Panc1 (cell line): ENCODE data around the gene G6PC3. TPM values are rescaled to one million over a fixed set of nuclear protein-coding genes. Genes with fewer than 3 reads are reported as not detected.

Experiments used
- ATAC-seq: fragments of 200-7000 bp; cut with Tn5 transposase; 2 replicates; pipeline ENCODE4 v1.9.1; 2020; ENCODE audit warnings: mild to moderate bottlenecking, moderate library complexity
- BruUV-seq: library from RNA; stranded (reverse); fragments of 400-500 nt; replicated peaks from 2 replicates; lab custom pipeline; 2021; lab: Mats Ljungman, UMichigan
- CTCF ChIA-PET: fragments of 300-600 bp; sonication (Branson Sonifier 250); formaldehyde crosslinking; loops from one replicate; lab custom pipeline; 2022; ENCODE audit warnings: antibody characterized with exemption; lab: Charles Lee
- POLR2A ChIA-PET: fragments of 300-600 bp; sonication (Branson Sonifier 250); formaldehyde crosslinking; loops from one replicate; lab custom pipeline; 2022; ENCODE audit warnings: antibody characterized with exemption; lab: Charles Lee
- DNase-seq: peaks from one replicate; pipeline ENCODE4 v3.0.0-alpha.2; 2010; ENCODE audit warnings: low read depth, low spot score
- H3K27ac ChIP-seq: 2 replicates; pipeline ENCODE4 v1.5.1; 2011; ENCODE audit warnings: mild to moderate bottlenecking, low read length, inconsistent platforms
- H3K27me3 ChIP-seq: fragments of 200-500 bp; sonication (Bioruptor generic); 2 replicates; pipeline ENCODE4 v1.6.0; 2014; ENCODE audit warnings: low read length, inconsistent platforms; ENCODE audit not compliant: control insufficient read depth, insufficient read depth
- H3K36me3 ChIP-seq: fragments of 200-500 bp; sonication (Bioruptor generic); 2 replicates; pipeline ENCODE4 v1.5.1; 2014; ENCODE audit warnings: inconsistent platforms, mild to moderate bottlenecking, low read length, moderate library complexity; ENCODE audit not compliant: control insufficient read depth, insufficient read depth
- H3K4me1 ChIP-seq: 2 replicates; pipeline ENCODE4 v1.5.1; 2011; ENCODE audit warnings: inconsistent platforms, mild to moderate bottlenecking, low read length, moderate library complexity; ENCODE audit not compliant: control insufficient read depth, insufficient read depth
- H3K4me3 ChIP-seq, 2 experiments: 2 replicates each; pipeline ENCODE4 v1.5.1; 2011 to 2012; ENCODE audit warnings: low read depth in 2 of 2, low read length in 2 of 2, mild to moderate bottlenecking in 2 of 2, inconsistent platforms in 1 of 2, moderate library complexity in 1 of 2
- H3K9me3 ChIP-seq: fragments of 200-500 bp; sonication (Bioruptor generic); 2 replicates; pipeline ENCODE4 v1.5.1; 2014; ENCODE audit warnings: low read depth, mild to moderate bottlenecking, inconsistent platforms, low read length, moderate library complexity; ENCODE audit not compliant: control insufficient read depth, insufficient read depth
- POLR2AphosphoS5 ChIP-seq: IDR thresholded peaks from 2 replicates; pipeline ENCODE4 v1.6.1; 2012; ENCODE audit warnings: mild to moderate bottlenecking, low read depth, low read length, moderate library complexity
- REST ChIP-seq, 2 experiments: IDR thresholded peaks; 2 replicates each; pipeline ENCODE4 v1.6.1; 2011 to 2012; ENCODE audit warnings: low read depth in 2 of 2, control low read depth in 1 of 2, low read length in 1 of 2, mild to moderate bottlenecking in 1 of 2, moderate library complexity in 1 of 2; ENCODE audit not compliant: insufficient read depth in 1 of 2
- SIN3A ChIP-seq: IDR thresholded peaks from 2 replicates; pipeline ENCODE4 v1.6.1; 2012; ENCODE audit warnings: low read depth, mild to moderate bottlenecking, low read length, moderate library complexity, borderline replicate concordance; ENCODE audit not compliant: insufficient read depth
- TCF7L2 ChIP-seq: IDR thresholded peaks from 2 replicates; pipeline ENCODE4 v1.6.1; 2011; ENCODE audit warnings: mild to moderate bottlenecking, low read depth, low read length, inconsistent platforms
- in situ Hi-C: cut with HindIII; loops from 2 replicates; pipeline ENCODE4 v1.10.0; 2016; ENCODE audit warnings: low sequenced_read_pairs, low pct_unique_long_range_greater_than_20kb
- intact Hi-C: fragments of 100-400 bp; cut with micrococcal nuclease; formaldehyde crosslinking; loops from one replicate; pipeline ENCODE4 v1.10.0; 2022; ENCODE audit not compliant: unreplicated experiment
- total RNA-seq: library from RNA; stranded (reverse); gene quantifications from one replicate; pipeline ENCODE4 v1.2.1, GENCODE V29; 2021; ENCODE audit not compliant: unreplicated experiment
- TF ChIP-seq, protein P1 (sequence below): fragments of 450-650 bp; IDR thresholded peaks from 2 replicates; pipeline ENCODE4 v1.5.1; 2017; ENCODE audit warnings: mild to moderate bottlenecking

The G6PC3 gene
- total RNA-seq, 1 experiment from 2014 or later, result 42.7 TPM

- POLR2A ChIA-PET, result interaction anchor here (0.6 kb wide), 1 partner anchor 92 kb away, joined by 6 read pairs; no protein-coding TSS in a partner anchor
- peaks cover 21% of the 10 kb centered on the region for H3K4me1 ChIP-seq
- no peaks in the 10 kb centered on the region for H3K9me3 ChIP-seq
- H3K27ac ChIP-seq, result no peak overlapping the region
- in situ Hi-C loops (no loop called here), intact Hi-C loops (no loop called here)
- ATAC-seq (no peak), DNase-seq (no peak)
- no peaks in the 10 kb centered on the region for H3K36me3 ChIP-seq
- TF ChIP-seq REST (IDR thresholded peaks at IDR 0.05; ENCODE audit: insufficient read depth in 1 of 2, low read depth in 2 of 2, low read length in 1 of 2), result no peak
- TF ChIP-seq TCF7L2, result no peak
- TF ChIP-seq POLR2AphosphoS5, result no peak
- TF ChIP-seq, protein P1, sequence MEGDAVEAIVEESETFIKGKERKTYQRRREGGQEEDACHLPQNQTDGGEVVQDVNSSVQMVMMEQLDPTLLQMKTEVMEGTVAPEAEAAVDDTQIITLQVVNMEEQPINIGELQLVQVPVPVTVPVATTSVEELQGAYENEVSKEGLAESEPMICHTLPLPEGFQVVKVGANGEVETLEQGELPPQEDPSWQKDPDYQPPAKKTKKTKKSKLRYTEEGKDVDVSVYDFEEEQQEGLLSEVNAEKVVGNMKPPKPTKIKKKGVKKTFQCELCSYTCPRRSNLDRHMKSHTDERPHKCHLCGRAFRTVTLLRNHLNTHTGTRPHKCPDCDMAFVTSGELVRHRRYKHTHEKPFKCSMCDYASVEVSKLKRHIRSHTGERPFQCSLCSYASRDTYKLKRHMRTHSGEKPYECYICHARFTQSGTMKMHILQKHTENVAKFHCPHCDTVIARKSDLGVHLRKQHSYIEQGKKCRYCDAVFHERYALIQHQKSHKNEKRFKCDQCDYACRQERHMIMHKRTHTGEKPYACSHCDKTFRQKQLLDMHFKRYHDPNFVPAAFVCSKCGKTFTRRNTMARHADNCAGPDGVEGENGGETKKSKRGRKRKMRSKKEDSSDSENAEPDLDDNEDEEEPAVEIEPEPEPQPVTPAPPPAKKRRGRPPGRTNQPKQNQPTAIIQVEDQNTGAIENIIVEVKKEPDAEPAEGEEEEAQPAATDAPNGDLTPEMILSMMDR, result no peak
- no peak for TF ChIP-seq SIN3A
- no peak overlapping the region for H3K4me3 ChIP-seq
- no TSS peak for BruUV-seq
- no peaks in the 10 kb centered on the region for H3K27me3 ChIP-seq
- CTCF ChIA-PET, result interaction anchor here (0.6 kb wide), 1 partner anchor 8 kb away, joined by 4 read pairs; no protein-coding TSS in a partner anchor
Measured at GRCh38 chr17:44092051-44092450, 21.5 kb downstream of the G6PC3 start.

- no peaks in the 10 kb centered on the region for H3K36me3 ChIP-seq
- in situ Hi-C loops (no loop called here), intact Hi-C loops (no loop called here)
- no peak for TF ChIP-seq TCF7L2
- TF ChIP-seq, protein P1, result no peak
- TF ChIP-seq REST (IDR thresholded peaks at IDR 0.05; ENCODE audit: insufficient read depth in 1 of 2, low read depth in 2 of 2, low read length in 1 of 2), result no peak
- no peaks in the 10 kb centered on the region for H3K27me3 ChIP-seq
- DNase-seq, result no peak
- peaks cover 20% of the 10 kb centered on the region for H3K4me1 ChIP-seq
- no peaks in the 10 kb centered on the region for H3K9me3 ChIP-seq
- no peak overlapping the region for H3K4me3 ChIP-seq
- H3K27ac ChIP-seq, result no peak overlapping the region
- ChIA-PET CTCF (interaction anchor here (0.6 kb wide), 1 partner anchor 42 kb away, joined by 7 read pairs; no protein-coding TSS in a partner anchor), POLR2A (interaction anchor here (0.6 kb wide), 1 partner anchor 8 kb away, joined by 3 read pairs; no protein-coding TSS in a partner anchor)
- BruUV-seq, result no TSS peak
- no peak for ATAC-seq
Measured at GRCh38 chr17:44093231-44093900, 22.8 kb downstream of the G6PC3 start.
